ENCODE results near the gene LDB3. TPM values are rescaled to one million over a fixed set of nuclear protein-coding genes. Genes with fewer than 3 reads are reported as not detected.

LDB3 gene
- polyA plus RNA-seq, 1 experiment = 0.83 TPM

DNA sequence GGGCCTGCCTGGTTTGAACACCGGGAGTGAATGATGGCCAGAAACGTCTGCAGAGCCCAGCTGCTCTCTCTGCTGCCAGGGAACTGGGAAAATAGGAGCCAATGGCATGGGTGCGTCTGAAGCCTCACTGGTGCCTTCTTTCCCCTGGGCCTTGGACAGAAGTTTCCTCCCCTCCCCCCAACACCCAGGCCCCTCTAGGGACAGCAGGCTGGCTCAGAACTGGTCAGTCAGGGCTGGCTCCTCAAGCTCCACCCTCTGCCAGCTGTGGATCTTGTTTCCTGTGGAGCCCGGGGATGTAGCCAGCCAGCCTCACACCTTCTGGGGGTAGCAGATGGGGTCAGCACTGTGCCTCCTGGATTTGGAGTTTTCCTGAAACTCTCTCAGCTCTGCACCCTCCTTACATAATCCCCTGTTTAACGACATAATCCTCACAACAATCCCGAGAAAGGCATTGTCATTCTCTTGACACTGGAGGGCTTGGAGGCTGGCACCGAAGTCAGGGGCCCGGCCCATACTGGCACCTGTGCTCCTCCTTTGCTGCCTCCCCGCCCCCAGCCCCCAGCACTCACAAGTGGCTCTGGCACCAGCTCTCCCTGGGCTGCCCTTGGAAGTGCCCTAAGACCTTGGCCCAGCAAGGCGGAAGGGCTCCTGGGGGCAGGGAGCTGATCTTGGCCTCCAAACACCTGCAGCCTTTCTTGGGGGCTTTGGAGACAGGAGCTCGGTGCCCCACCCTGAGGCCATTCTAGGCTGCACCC, 5.7 kb downstream of the LDB3 start:
- Histone ChIP-seq H3K4me3 (ENCODE audit: low read depth, low read length) (no peak overlapping the region), H3K27me3 (ENCODE audit: control insufficient read depth, insufficient read depth, low read length) (peaks cover 2% of the 10 kb centered on the region; the same call in 1 of the 2 replicates), H3K36me3 (ENCODE audit: control insufficient read depth, insufficient read depth, low read length) (no peaks in the 10 kb centered on the region)
- no peak for TF ChIP-seq CTCF (IDR thresholded peaks at IDR 0.05; ENCODE audit: insufficient read depth, low read depth, low read length)
- DNase-seq (ENCODE audit: low read depth) = no peak
- POLR2A ChIA-PET = no interaction called here
- CTCF ChIA-PET = interaction anchor here (1.0 to 1.4 kb wide), 5 partner anchors 10 to 287 kb away, joined by 3 to 5 read pairs (median 3); no protein-coding TSS in a partner anchor

- no peak overlapping the region for H3K4me3 ChIP-seq (ENCODE audit: low read depth, low read length)
- TF ChIP-seq CTCF (IDR thresholded peaks at IDR 0.05; ENCODE audit: insufficient read depth, low read depth, low read length) = no peak
- CTCF ChIA-PET = interaction anchor here (1.4 kb wide), 1 partner anchor 9 kb away, joined by 3 read pairs; no protein-coding TSS in a partner anchor
- POLR2A ChIA-PET = no interaction called here
- DNase-seq (ENCODE audit: low read depth) = no peak
- H3K36me3 ChIP-seq (ENCODE audit: control insufficient read depth, insufficient read depth, low read length) = no peaks in the 10 kb centered on the region
- H3K27me3 ChIP-seq (ENCODE audit: control insufficient read depth, insufficient read depth, low read length) = peaks cover 2% of the 10 kb centered on the region; the same call in 1 of the 2 replicates
Observed at GRCh38 chr10:86674912-86675311, 6.6 kb downstream of the LDB3 start.

- no peak overlapping the region for H3K4me3 ChIP-seq (ENCODE audit: low read depth, low read length)
- POLR2A ChIA-PET = no interaction called here
- DNase-seq (ENCODE audit: low read depth) = no peak
- no peaks in the 10 kb centered on the region for H3K27me3 ChIP-seq (ENCODE audit: control insufficient read depth, insufficient read depth, low read length)
- TF ChIP-seq CTCF (IDR thresholded peaks at IDR 0.05; ENCODE audit: insufficient read depth, low read depth, low read length) = no peak
- H3K36me3 ChIP-seq (ENCODE audit: control insufficient read depth, insufficient read depth, low read length) = no peaks in the 10 kb centered on the region
- CTCF ChIA-PET = interaction anchor here (1.0 to 1.2 kb wide), 2 partner anchors 9 to 13 kb away, joined by 3 to 4 read pairs; no protein-coding TSS in a partner anchor
Observed at GRCh38 chr10:86677374-86677773, 9.1 kb downstream of the LDB3 start.

DNA sequence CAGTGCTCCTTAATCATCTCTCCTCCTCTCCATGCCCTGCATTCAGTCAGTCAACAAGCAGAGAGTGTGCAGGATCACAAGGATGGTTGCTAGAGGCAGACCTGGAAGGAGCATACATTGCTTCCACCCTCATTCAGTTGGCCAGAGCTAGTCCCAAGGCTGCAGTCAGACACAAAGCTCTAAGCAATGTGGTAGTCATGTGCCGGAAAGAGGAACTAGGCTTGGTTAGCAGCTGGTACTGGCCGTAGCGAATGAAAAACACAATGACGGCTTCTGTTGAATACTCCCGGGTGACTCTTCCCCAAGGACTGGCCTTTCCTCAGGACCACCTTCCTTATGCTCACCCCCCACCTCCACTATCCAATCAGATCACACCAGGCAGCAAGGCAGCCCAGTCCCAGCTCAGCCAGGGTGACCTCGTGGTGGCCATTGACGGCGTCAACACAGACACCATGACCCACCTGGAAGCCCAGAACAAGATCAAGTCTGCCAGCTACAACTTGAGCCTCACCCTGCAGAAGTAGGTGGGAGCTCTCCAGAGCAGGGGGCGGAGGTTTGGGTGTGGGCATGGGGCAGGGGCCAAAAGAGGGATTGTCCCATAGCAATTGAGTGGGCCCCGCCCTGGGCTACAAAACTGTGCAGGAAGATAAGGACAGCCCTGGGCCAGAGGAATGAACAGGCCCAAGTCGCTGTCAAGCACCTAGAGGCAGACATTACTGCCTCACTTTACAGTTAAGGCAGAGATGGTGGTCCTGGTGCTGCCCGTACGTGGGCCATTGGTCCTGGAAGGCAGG, 10.9 kb downstream of the LDB3 start:
- no peak for DNase-seq (ENCODE audit: low read depth)
- H3K36me3 ChIP-seq (ENCODE audit: control insufficient read depth, insufficient read depth, low read length) = no peaks in the 10 kb centered on the region
- TF ChIP-seq CTCF (IDR thresholded peaks at IDR 0.05; ENCODE audit: insufficient read depth, low read depth, low read length) = no peak
- POLR2A ChIA-PET = no interaction called here
- H3K27me3 ChIP-seq (ENCODE audit: control insufficient read depth, insufficient read depth, low read length) = no peaks in the 10 kb centered on the region
- no peak overlapping the region for H3K4me3 ChIP-seq (ENCODE audit: low read depth, low read length)
- CTCF ChIA-PET = interaction anchor here (0.7 to 2.6 kb wide), 3 partner anchors 10 to 863 kb away, joined by 3 to 11 read pairs (median 3); no protein-coding TSS in a partner anchor

GRCh38 chr10:86681047-86681446, 12.7 kb downstream of the LDB3 start:
- DNase-seq (ENCODE audit: low read depth) = no peak
- no peak for TF ChIP-seq CTCF (IDR thresholded peaks at IDR 0.05; ENCODE audit: insufficient read depth, low read depth, low read length)
- H3K27me3 ChIP-seq (ENCODE audit: control insufficient read depth, insufficient read depth, low read length) = no peaks in the 10 kb centered on the region
- no peak overlapping the region for H3K4me3 ChIP-seq (ENCODE audit: low read depth, low read length)
- H3K36me3 ChIP-seq (ENCODE audit: control insufficient read depth, insufficient read depth, low read length) = no peaks in the 10 kb centered on the region
- POLR2A ChIA-PET = no interaction called here
- CTCF ChIA-PET = interaction anchor here (2.6 kb wide), 1 partner anchor 13 kb away, joined by 11 read pairs; no protein-coding TSS in a partner anchor

Data from BJ (cell line).